Measurements from ENCODE around the gene TCF4.

DNA sequence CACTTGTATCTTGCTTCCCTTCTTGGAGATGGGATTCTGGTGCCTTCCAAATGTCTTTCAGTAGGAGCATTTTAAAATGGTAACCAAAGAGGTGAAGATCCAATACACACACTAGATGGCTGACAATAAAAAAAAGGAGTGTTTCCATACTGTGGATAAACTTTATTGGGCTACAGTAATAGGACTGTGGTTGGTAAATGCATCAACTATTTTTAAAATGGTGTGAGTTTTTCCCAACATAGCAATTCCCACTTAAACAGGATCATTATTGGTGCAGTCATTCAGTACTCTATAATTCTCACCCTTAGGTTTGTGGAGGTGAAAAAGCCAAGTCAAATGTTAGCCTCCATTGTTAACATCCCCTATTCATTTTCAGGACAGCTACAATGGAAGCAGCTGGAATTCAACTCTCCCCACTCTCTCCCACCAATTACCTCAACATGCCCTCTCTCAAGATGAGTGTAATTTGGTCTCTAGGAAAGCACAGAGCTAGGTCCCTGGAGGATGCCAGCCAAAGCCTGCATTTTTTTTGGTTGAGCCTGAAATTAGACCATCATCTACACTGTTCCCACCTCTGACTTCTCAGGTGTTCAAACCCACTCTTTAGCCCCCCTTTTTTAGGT, 273.3 kb downstream of the TCF4 start:
- no peak for TF ChIP-seq POLR2A (IDR thresholded peaks at IDR 0.05)
- TF ChIP-seq, protein P1, sequence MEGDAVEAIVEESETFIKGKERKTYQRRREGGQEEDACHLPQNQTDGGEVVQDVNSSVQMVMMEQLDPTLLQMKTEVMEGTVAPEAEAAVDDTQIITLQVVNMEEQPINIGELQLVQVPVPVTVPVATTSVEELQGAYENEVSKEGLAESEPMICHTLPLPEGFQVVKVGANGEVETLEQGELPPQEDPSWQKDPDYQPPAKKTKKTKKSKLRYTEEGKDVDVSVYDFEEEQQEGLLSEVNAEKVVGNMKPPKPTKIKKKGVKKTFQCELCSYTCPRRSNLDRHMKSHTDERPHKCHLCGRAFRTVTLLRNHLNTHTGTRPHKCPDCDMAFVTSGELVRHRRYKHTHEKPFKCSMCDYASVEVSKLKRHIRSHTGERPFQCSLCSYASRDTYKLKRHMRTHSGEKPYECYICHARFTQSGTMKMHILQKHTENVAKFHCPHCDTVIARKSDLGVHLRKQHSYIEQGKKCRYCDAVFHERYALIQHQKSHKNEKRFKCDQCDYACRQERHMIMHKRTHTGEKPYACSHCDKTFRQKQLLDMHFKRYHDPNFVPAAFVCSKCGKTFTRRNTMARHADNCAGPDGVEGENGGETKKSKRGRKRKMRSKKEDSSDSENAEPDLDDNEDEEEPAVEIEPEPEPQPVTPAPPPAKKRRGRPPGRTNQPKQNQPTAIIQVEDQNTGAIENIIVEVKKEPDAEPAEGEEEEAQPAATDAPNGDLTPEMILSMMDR (IDR thresholded peaks at IDR 0.05): no peak
